Activated B cell treated with CpG ODN at 0.5 μM for 24 hours (primary cell): ENCODE measurements around the gene SPINT2. TPM values are rescaled to one million over a fixed set of nuclear protein-coding genes. Genes with fewer than 3 reads are reported as not detected.
A peak's percentile ranks its signal among the peaks of the same experiment; 100 is the strongest.

Experiments
- ATAC-seq: fragments of 200-7000 bp; cut with Tn5 transposase; one replicate; pipeline ENCODE4 v1.10.0; 2021; ENCODE audit warnings: low read depth, mild to moderate bottlenecking, moderate library complexity
- CTCF ChIA-PET: fragments of 350-600 bp; sonication (Branson Sonifier 250); formaldehyde crosslinking; loops from one replicate; lab custom pipeline; 2021; ENCODE audit warnings: antibody characterized with exemption; lab: Charles Lee
- POLR2A ChIA-PET: fragments of 350-600 bp; sonication (Branson Sonifier 250); formaldehyde crosslinking; loops from one replicate; lab custom pipeline; 2021; ENCODE audit warnings: antibody characterized with exemption; lab: Charles Lee
- DNase-seq: peaks from one replicate; pipeline ENCODE4 v3.0.0; 2022
- H3K27ac Mint-ChIP-seq: one replicate; pipeline ENCODE4 v1.8.0; 2020; ENCODE audit warnings: mixed read lengths
- H3K27me3 Mint-ChIP-seq: one replicate; pipeline ENCODE4 v1.8.0; 2021; ENCODE audit warnings: mixed read lengths
- H3K36me3 Mint-ChIP-seq: one replicate; pipeline ENCODE4 v1.8.0; 2021; ENCODE audit warnings: low read depth, mixed read lengths
- H3K4me1 Mint-ChIP-seq: one replicate; pipeline ENCODE4 v1.8.0; 2021; ENCODE audit warnings: mixed read lengths
- H3K4me3 Mint-ChIP-seq: one replicate; pipeline ENCODE4 v1.8.0; 2020; ENCODE audit warnings: mild to moderate bottlenecking, mixed read lengths
- H3K9me3 Mint-ChIP-seq: one replicate; pipeline ENCODE4 v1.8.0; 2020; ENCODE audit warnings: mixed read lengths
- intact Hi-C: fragments of 100-400 bp; cut with micrococcal nuclease; formaldehyde crosslinking; loops from one replicate; pipeline ENCODE4 v1.15.1; 2024
- total RNA-seq: library from RNA; stranded (reverse); gene quantifications from 2 replicates; pipeline ENCODE4 v1.2.3, GENCODE V29; 2022
- TF ChIP-seq, protein P1 (sequence below): fragments of 200-600 bp; IDR thresholded peaks from one replicate; pipeline ENCODE4 v1.8.0; 2022; ENCODE audit warnings: antibody characterized with exemption, mild to moderate bottlenecking

The SPINT2 gene
- total RNA-seq, 1 donor from 2014 or later, result 73.4 TPM

DNA sequence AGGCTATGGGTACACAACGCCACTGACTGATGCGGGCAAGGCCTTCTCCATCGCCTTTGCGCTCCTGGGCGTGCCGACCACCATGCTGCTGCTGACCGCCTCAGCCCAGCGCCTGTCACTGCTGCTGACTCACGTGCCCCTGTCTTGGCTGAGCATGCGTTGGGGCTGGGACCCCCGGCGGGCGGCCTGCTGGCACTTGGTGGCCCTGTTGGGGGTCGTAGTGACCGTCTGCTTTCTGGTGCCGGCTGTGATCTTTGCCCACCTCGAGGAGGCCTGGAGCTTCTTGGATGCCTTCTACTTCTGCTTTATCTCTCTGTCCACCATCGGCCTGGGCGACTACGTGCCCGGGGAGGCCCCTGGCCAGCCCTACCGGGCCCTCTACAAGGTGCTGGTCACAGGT is 62.2 kb downstream of the SPINT2 start:
- ATAC-seq (no peak), DNase-seq (no peak)
- H3K36me3 Mint-ChIP-seq, result peaks cover 22% of the 10 kb centered on the region
- intact Hi-C loops, result no loop called here
- TF ChIP-seq, protein P1, sequence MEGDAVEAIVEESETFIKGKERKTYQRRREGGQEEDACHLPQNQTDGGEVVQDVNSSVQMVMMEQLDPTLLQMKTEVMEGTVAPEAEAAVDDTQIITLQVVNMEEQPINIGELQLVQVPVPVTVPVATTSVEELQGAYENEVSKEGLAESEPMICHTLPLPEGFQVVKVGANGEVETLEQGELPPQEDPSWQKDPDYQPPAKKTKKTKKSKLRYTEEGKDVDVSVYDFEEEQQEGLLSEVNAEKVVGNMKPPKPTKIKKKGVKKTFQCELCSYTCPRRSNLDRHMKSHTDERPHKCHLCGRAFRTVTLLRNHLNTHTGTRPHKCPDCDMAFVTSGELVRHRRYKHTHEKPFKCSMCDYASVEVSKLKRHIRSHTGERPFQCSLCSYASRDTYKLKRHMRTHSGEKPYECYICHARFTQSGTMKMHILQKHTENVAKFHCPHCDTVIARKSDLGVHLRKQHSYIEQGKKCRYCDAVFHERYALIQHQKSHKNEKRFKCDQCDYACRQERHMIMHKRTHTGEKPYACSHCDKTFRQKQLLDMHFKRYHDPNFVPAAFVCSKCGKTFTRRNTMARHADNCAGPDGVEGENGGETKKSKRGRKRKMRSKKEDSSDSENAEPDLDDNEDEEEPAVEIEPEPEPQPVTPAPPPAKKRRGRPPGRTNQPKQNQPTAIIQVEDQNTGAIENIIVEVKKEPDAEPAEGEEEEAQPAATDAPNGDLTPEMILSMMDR, result no peak
- peaks cover under 1% of the 10 kb centered on the region for H3K4me1 Mint-ChIP-seq
- H3K9me3 Mint-ChIP-seq, result no peaks in the 10 kb centered on the region
- H3K27me3 Mint-ChIP-seq, result no peaks in the 10 kb centered on the region
- CTCF ChIA-PET, result no interaction called here
- POLR2A ChIA-PET, result no interaction called here
- H3K27ac Mint-ChIP-seq, result no peak overlapping the region
- H3K4me3 Mint-ChIP-seq, result no peak overlapping the region

DNA sequence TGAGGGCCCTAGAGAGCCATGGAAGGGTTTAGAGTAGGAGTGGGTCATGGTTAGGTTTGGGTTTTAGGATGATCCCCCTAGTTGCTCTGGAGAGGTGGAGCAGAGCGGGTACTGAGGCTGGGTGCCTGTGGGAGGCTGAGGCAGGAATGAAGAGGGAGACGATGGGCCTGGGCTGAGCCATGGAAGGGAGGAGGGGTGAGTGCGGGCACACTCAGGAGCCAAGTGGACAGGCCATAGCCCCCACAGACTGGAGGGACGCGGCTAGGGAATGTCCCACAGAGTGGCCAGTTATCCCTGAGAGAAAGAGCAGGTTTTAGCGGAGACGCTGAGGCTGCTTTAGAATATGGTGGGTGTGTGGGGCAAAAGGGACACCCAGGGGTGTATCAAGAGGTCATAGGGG is 65.3 kb downstream of the SPINT2 start:
- POLR2A ChIA-PET, result interaction anchor here (0.7 kb wide), 1 partner anchor 63 kb away, joined by 5 read pairs; no protein-coding TSS in a partner anchor
- H3K4me3 Mint-ChIP-seq, result no peak overlapping the region

DNA sequence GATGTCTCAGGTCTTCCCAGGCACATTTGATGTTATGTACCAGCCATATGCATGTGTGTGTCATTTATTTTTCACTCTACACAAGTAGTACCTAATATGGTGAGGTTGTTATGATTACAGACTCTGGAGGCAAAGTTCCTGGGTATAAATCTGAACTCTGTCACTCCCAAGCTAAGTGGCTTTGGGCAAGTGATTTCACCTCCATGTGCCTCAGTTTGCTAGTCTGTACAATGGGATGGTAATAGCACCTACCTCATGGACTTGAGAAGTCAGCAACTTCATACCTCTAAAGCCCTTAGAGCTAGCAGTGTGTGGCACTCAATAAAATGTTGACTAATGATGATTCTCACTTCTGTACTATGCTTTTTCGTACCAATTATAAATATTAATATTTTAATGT is 67.4 kb downstream of the SPINT2 start:
- H3K9me3 Mint-ChIP-seq, result no peaks in the 10 kb centered on the region
- ATAC-seq (no peak), DNase-seq (no peak)
- TF ChIP-seq, protein P1, result no peak
- H3K27ac Mint-ChIP-seq, result no peak overlapping the region
- peaks cover under 1% of the 10 kb centered on the region for H3K4me1 Mint-ChIP-seq
- ChIA-PET CTCF (interaction anchor here (0.7 to 1.7 kb wide), 4 partner anchors 13 to 429 kb away, joined by 3 to 6 read pairs (median 4); partner anchors contain the start of gene PSMD8), POLR2A (no interaction called here)
- no peak overlapping the region for H3K4me3 Mint-ChIP-seq
- intact Hi-C loops, result no loop called here
- no peaks in the 10 kb centered on the region for H3K27me3 Mint-ChIP-seq
- H3K36me3 Mint-ChIP-seq, result peaks cover 22% of the 10 kb centered on the region

More for the DNA sequence above, 65.3 kb downstream of the SPINT2 start:
- ATAC-seq (no peak), DNase-seq (no peak)
- CTCF ChIA-PET, result interaction anchor here (0.6 kb wide), 2 partner anchors 12 to 300 kb away, joined by 3 read pairs; no protein-coding TSS in a partner anchor
- H3K36me3 Mint-ChIP-seq, result peaks cover 20% of the 10 kb centered on the region
- no peak overlapping the region for H3K27ac Mint-ChIP-seq
- no peaks in the 10 kb centered on the region for H3K27me3 Mint-ChIP-seq
- TF ChIP-seq, protein P1, result no peak
- no peaks in the 10 kb centered on the region for H3K9me3 Mint-ChIP-seq
- no peaks in the 10 kb centered on the region for H3K4me1 Mint-ChIP-seq
- intact Hi-C loops, result no loop called here

DNA sequence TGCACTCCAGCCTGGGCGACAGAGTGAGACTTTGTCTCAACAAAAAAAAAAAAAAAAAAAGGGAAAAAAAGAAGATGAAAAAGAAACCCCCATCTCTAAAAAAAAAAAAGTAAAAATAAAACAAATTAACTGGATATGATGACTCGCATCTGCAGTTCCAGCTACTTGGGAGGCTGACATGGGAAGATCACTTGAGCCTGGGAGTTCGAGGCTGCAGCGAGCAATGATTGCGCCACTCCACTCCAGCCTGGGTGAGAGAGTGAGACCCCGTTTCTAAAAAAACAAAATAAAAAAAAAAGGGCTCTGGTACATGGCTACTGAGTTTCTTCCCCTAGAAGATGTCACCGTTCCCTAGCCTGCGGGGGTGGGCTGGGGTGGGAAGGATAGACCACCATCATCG is 68.9 kb downstream of the SPINT2 start:
- intact Hi-C loops, result no loop called here
- ChIA-PET POLR2A (interaction anchor here (0.6 kb wide), 3 partner anchors 77 to 434 kb away, joined by 3 read pairs; partner anchors contain the start of gene PPP1R14A), CTCF (interaction anchor here (0.6 to 1.7 kb wide), 3 partner anchors 15 to 113 kb away, joined by 3 to 5 read pairs (median 3); no protein-coding TSS in a partner anchor)
- Mint-ChIP-seq H3K4me3 (no peak overlapping the region), H3K36me3 (peaks cover 13% of the 10 kb centered on the region), H3K4me1 (peaks cover 8% of the 10 kb centered on the region), H3K27me3 (no peaks in the 10 kb centered on the region), H3K9me3 (no peaks in the 10 kb centered on the region), H3K27ac (no peak overlapping the region)
- ATAC-seq (no peak), DNase-seq (no peak)
- TF ChIP-seq, protein P1, result no peak

DNA sequence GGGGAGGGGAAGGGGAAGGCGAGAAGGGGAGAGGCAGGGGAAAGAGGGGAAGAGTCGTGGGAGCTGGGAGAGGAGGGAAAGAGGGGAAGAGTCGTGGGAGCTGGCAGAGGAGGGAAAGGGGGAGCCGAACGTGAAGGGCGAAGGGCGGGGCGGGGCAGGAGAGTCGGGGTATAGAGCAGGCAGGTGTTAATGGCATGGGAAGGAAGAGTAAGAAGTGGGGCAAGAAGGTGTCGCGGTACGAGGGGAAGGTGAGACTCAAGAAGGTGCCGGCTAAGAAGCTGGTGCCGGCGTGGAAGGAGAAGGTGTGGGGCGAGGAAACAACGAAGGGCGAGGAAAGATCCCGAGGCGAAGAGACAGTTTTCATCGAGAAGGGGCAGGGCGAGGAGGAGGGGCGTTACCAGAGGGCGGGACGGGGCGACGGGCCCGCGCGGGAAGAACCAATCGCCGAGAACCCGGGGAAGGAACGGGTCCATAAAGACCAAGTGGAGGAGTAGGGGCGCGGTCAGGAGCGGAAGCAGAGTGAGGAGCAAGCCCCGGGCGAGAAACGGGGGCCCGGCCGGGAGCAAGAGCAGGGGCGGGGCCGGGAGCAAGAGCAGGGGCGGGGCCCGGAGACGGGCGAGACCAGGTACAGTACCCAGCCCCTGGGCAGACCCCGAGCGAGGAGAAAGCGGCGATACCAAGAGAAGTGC is 71.7 kb downstream of the SPINT2 start:
- intact Hi-C loops, result loop anchor here (1.0 to 5.0 kb wide), 15 partner anchors 20 to 594 kb away; partner anchors contain the start of genes EIF3K, FAM98C, GGN and MRPS12
- ChIA-PET CTCF (interaction anchor here (0.7 to 3.4 kb wide), 10 partner anchors 38 to 542 kb away, joined by 3 to 16 read pairs (median 7); partner anchors contain the start of genes EIF3K, GGN, PSMD8 and RINL), POLR2A (interaction anchor here (0.7 to 2.8 kb wide), 14 partner anchors 26 to 1068 kb away, joined by 3 to 82 read pairs (median 7); partner anchors contain the start of genes FAM98C, GGN, PSMD8 and SPINT2)
- Mint-ChIP-seq H3K36me3 (peaks cover 17% of the 10 kb centered on the region), H3K9me3 (no peaks in the 10 kb centered on the region), H3K4me1 (peaks cover 8% of the 10 kb centered on the region), H3K4me3 (peak overlapping the region; percentile 91), H3K27ac (peak overlapping the region; percentile 97), H3K27me3 (no peaks in the 10 kb centered on the region)
- peak; percentile 64 for ATAC-seq
- TF ChIP-seq, protein P1, result no peak
- peak; percentile 91 for DNase-seq
